Activated CD4-positive, alpha-beta T cell treated with anti-CD3 and anti-CD28 coated beads, Interleukin-2, amount 50 U/mL, for 1 hour (primary cell): ENCODE measurements around the gene ATG5.

Source experiments
- DNase-seq: peaks from one replicate; pipeline ENCODE4 v3.0.0-alpha.2; 2020

The ATG5 gene

GRCh38 chr6:106215608-106216007 lies 110.0 kb downstream of the ATG5 start:
- DNase-seq: no peak

GRCh38 chr6:106214531-106214930 lies 111.0 kb downstream of the ATG5 start:
- DNase-seq: no peak

- DNase-seq: no peak
These were observed 111.8 kb downstream of the ATG5 start for GRCh38 chr6:106213660-106214289.

GRCh38 chr6:106212576-106212975 lies 113.0 kb downstream of the ATG5 start:
- no peak for DNase-seq

- DNase-seq: no peak
These were observed 118.7 kb downstream of the ATG5 start for GRCh38 chr6:106206905-106207304.

GRCh38 chr6:106204961-106205360 lies 120.6 kb downstream of the ATG5 start:
- DNase-seq: no peak

GRCh38 chr6:106199998-106200397 lies 125.6 kb downstream of the ATG5 start:
- no peak for DNase-seq

- DNase-seq: no peak
These were observed 126.2 kb downstream of the ATG5 start for GRCh38 chr6:106199331-106199730.

- DNase-seq: no peak
These were observed 128.1 kb downstream of the ATG5 start for GRCh38 chr6:106197441-106197840.

- no peak for DNase-seq
These were observed 130.3 kb downstream of the ATG5 start for GRCh38 chr6:106194949-106195921.

GRCh38 chr6:106192824-106193223 lies 132.7 kb downstream of the ATG5 start:
- no peak for DNase-seq

GRCh38 chr6:106188104-106188794 lies 137.3 kb downstream of the ATG5 start:
- DNase-seq: no peak

GRCh38 chr6:106187424-106187982 lies 138.1 kb downstream of the ATG5 start:
- no peak for DNase-seq

- DNase-seq: no peak
These were observed 138.8 kb downstream of the ATG5 start for GRCh38 chr6:106186714-106187113.

- DNase-seq: no peak
These were observed 139.4 kb downstream of the ATG5 start for GRCh38 chr6:106186172-106186571.

- no peak for DNase-seq
These were observed 139.9 kb downstream of the ATG5 start for GRCh38 chr6:106185615-106186014.

GRCh38 chr6:106184629-106185028 lies 140.9 kb downstream of the ATG5 start:
- no peak for DNase-seq

GRCh38 chr6:106183430-106183829 lies 142.1 kb downstream of the ATG5 start:
- no peak for DNase-seq

GRCh38 chr6:106182455-106182854 lies 143.1 kb downstream of the ATG5 start:
- DNase-seq: no peak

- DNase-seq: no peak
These were observed 143.7 kb downstream of the ATG5 start for GRCh38 chr6:106181664-106182418.

- no peak for DNase-seq
These were observed 145.4 kb downstream of the ATG5 start for GRCh38 chr6:106180208-106180607.

GRCh38 chr6:106178900-106179299 lies 146.7 kb downstream of the ATG5 start:
- DNase-seq: no peak
